Measurements from ENCODE around the gene EAF1. TPM values are rescaled to one million over a fixed set of nuclear protein-coding genes. Genes with fewer than 3 reads are reported as not detected.

EAF1 gene
- total RNA-seq, 6 experiments from 2014 or later, result 11.6 to 27.7 (median 17.1) TPM

GRCh38 chr3:15436246-15436645, 8.8 kb downstream of the EAF1 start:
- ATAC-seq (no peak), DNase-seq (no peak)
- 90% methylated on average over 4 of the region's 6 CpGs for WGBS (ENCODE audit: insufficient coverage, low coverage, low lambda C conversion rate, missing lambda C conversion rate)
- peaks cover 0 to 95% (median 51%) of the 10 kb centered on the region in 4 donors for H3K36me3 ChIP-seq
- no peak overlapping the region for H3K4me3 ChIP-seq
- TF ChIP-seq CTCF (IDR thresholded peaks at IDR 0.05) (no peak), POLR2A (IDR thresholded peaks at IDR 0.05) (no peak)
- no peaks in the 10 kb centered on the region for H3K27me3 ChIP-seq
- H3K4me1 ChIP-seq, result no peaks in the 10 kb centered on the region
- H3K27ac ChIP-seq, result no peak overlapping the region
- H3K9me3 ChIP-seq, result no peaks in the 10 kb centered on the region
- intact Hi-C loops (cut with DNase I), result loop anchor here in 1 of 2 donors (10.0 kb wide), 1 partner anchor 119 kb away; no protein-coding TSS in a partner anchor

- H3K4me1 ChIP-seq, result peaks cover 0 to 7% (median 0%) of the 10 kb centered on the region in 4 donors
- ATAC-seq (no peak), DNase-seq (no peak)
- intact Hi-C loops (cut with DNase I), result loop anchor here in 1 of 2 donors (10.0 kb wide), 1 partner anchor 116 kb away; no protein-coding TSS in a partner anchor
- H3K27ac ChIP-seq, result no peak overlapping the region
- no peak overlapping the region for H3K4me3 ChIP-seq
- 81% methylated on average over 4 of the region's 4 CpGs for WGBS (ENCODE audit: insufficient coverage, low coverage, low lambda C conversion rate, missing lambda C conversion rate)
- TF ChIP-seq POLR2A (IDR thresholded peaks at IDR 0.05), result no peak
- TF ChIP-seq CTCF (IDR thresholded peaks at IDR 0.05), result no peak
- peaks cover 0 to 72% (median 44%) of the 10 kb centered on the region in 4 donors for H3K36me3 ChIP-seq
- no peaks in the 10 kb centered on the region for H3K27me3 ChIP-seq
- H3K9me3 ChIP-seq, result no peaks in the 10 kb centered on the region
These were observed 11.6 kb downstream of the EAF1 start for GRCh38 chr3:15438983-15439382.

- H3K4me3 ChIP-seq, result no peak overlapping the region
- H3K27ac ChIP-seq, result no peak overlapping the region
- H3K9me3 ChIP-seq, result no peaks in the 10 kb centered on the region
- no peak for TF ChIP-seq POLR2A (IDR thresholded peaks at IDR 0.05)
- TF ChIP-seq CTCF (IDR thresholded peaks at IDR 0.05), result no peak
- ATAC-seq, result no peak
- H3K36me3 ChIP-seq, result peaks cover 0 to 67% (median 41%) of the 10 kb centered on the region in 4 donors
- H3K27me3 ChIP-seq, result no peaks in the 10 kb centered on the region
- peaks cover 0 to 11% (median 0%) of the 10 kb centered on the region in 4 donors for H3K4me1 ChIP-seq
- no peak for DNase-seq
- intact Hi-C loops (cut with DNase I), result loop anchor here in 1 of 2 donors (10.0 kb wide), 1 partner anchor 115 kb away; no protein-coding TSS in a partner anchor
These were observed 12.1 kb downstream of the EAF1 start for GRCh38 chr3:15439476-15439875.

- intact Hi-C loops (cut with DNase I), result no loop called here
- Histone ChIP-seq H3K4me3 (no peak overlapping the region), H3K27me3 (no peaks in the 10 kb centered on the region), H3K4me1 (peaks cover 0 to 11% (median 0%) of the 10 kb centered on the region in 4 donors), H3K27ac (no peak overlapping the region), H3K9me3 (no peaks in the 10 kb centered on the region), H3K36me3 (peaks cover 0 to 53% (median 31%) of the 10 kb centered on the region in 4 donors)
- no peak for TF ChIP-seq POLR2A (IDR thresholded peaks at IDR 0.05)
- no peak for TF ChIP-seq CTCF (IDR thresholded peaks at IDR 0.05)
- WGBS (ENCODE audit: insufficient coverage, low coverage, low lambda C conversion rate, missing lambda C conversion rate), result 33% methylated on average over 3 of the region's 4 CpGs
- DNase-seq (no peak), ATAC-seq (no peak)
These were observed 13.5 kb downstream of the EAF1 start for GRCh38 chr3:15440891-15441290.
